ENCODE measurements around the gene DYSF.

DYSF gene

DNA sequence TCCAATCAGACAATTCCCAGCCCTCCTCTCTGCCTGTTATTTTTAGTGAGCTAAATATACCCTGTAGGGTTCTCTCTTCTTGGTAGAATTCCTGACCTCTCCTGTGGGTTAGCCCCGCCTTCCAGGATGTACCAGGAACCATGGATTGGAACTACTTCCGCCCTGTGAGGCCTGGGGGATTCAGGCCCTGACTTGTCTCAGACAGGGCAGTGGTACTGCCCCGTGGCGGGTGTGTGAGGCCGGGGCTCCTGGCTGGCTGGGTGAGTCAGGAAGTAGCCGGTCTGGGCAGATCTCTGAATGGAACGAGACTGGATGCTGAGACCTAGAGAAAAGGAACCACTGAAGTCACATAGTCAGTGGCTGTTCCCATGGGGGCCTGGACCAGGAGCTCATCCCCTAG is 50.5 kb downstream of the DYSF start:
- no peak for DNase-seq

DNA sequence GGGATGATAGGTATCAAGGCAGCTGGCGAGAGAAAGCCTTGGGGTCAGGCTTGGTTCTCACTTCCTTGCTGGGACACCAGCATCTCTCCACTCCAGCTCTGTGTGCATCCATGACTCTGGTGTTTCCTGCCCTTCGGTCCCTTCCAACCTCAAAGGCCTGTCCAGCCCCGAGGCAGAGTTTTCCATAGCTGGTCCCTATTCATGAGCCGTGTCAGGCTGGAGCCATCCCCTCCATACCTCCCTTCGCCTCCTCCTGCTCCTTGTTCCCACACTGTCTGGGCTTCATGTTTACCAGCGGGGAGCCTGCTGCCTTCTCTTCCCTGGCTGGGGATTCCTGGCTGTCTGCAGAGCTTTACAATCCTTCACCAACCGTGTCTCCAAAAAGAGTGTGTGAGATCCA is 51.2 kb downstream of the DYSF start:
- DNase-seq, result no peak

DNA sequence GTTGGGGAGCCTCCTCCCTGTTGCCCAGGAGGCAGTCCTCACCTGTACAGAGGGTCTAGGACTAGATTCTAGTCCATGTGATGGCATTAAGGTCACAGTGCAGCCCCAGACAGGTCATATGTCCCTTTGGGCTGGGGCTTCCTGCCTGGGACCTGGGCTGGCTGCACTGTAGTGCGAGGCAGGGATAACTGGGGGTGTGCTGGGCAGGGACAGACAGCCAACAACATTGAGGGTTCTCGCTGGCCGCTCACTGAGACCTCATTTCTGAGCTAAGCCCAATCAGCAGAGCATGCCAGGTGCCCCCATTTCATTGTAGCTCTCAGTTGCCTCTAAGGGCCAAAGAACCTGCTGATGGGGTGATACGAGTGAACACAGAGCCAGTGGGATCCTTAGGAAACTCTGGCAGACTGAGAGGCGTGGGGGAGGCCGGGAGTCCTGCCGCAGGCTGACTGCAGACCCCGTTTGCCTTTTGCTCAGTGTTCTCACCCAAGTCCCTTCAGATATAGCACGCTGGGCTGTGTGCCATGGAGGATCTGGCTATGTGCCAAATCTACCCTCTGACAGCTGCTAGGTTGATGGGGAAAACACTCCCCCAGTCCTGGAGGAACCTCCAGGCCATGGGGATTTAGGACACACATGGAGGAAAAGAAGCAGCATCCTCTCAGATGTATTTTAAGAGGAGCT is 51.9 kb downstream of the DYSF start:
- peak; percentile 3 for DNase-seq

DNA sequence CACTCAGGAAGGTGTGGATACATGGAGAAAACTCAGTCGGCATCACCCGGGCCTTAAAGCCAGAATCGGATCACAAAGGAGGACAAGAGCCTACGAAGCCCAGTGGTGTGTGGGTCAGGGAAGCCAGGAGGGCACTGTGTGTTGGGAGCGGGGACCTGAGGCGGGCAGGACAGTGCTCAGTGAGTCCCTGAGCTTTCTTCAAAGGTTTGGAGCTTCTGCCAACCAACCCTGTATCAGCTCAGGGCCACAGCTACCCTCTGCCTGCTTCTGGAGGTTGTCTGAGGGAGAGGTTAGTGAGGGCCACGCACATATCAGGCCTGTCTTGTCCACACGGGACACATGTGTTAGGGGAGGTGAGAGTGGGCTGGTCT is 52.4 kb downstream of the DYSF start:
- no peak for DNase-seq

DNA sequence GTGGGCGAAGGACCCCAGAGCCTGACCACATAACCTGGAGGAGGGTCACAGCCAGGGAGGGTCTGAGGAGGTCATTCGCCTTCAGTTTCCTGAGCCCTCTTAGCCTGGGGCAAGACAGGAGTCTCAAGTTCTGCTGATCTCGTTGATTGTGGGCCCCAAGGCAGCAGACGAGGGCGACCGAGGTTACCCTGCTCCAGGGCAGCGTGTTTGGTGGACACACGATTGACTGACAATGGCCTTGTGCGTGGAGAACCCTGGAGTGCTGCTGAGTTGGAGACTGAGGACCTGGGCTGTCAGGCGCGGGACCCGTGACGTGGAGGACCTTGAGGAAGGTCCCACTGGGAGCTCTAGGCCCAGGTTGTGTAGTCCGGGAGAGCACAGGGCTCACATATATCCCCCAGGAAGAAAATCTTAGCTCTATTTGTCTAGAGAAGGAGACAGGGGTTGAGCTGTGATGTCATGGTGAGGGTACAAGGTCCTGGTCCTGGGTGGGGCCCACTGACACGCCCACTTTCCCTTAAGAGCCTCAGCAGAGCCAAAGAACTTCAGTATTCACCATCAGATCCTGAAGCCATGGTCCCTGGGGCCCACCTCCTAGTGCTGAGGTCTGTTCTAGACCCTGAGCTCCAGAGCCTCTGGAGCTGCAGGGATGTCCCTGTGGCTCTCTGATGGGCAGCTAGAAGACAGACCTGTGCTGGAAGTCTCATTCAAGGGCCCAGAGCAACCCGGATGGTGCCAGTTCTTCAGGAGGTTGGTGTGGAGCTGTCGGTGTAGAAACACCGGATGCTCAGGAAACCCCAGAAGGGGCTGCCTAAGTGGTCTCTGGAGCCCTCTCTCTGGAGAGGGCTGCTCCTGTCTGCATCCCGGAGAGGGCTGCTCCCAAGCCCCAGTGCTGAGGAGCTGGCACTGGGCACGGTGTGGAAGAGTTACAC is 53.1 kb downstream of the DYSF start:
- no peak for DNase-seq

DNA sequence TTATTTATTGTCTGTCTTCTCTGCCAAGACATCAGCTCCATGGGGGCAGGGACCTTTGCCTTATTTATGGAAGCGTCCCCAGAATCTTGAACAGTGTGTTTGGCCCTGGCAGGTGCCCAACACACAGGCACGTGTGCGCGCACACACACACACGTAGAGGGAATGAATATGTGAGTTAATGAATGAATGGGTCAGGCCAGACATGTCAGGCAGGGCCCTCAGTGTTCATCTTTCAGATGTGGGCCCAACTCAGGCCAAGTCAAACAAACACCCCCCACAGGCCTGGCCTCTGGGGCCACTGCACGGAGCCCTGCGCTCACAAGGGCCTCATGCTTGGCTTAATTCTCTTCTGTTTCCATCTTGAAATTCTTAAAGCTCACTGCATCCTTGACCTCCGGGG is 54.1 kb downstream of the DYSF start:
- DNase-seq, result no peak

DNA sequence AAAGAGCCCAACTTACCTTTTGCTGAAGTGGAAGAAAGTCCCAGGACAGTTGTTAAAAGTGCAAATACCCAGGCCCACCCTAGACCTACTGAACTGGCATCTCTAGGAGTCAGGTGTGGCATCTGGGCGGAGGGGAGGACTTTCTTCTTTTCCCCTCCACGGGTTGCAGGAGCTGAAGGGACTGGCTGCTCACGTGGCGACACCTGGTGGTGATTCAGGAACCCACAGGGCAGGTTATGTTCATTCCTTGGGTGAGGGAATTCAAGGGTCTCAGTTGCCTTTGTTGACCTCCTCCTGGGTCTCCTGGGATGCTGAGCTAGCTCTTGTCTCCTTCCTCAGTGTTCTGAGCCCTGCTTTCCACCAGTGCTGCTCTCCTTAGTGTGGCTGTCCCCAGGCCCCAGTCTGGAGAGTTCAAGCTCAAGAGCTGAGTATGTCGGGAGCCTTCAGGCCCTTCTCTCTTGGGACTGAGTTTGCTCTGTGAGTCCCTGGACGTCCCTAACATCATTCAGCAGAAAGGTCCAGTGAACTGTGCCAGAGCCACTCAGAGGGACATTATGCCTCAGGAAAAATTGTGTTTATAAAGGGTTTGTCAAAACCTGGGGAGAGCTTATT is 56.9 kb downstream of the DYSF start:
- DNase-seq, result peak; percentile 58

DNA sequence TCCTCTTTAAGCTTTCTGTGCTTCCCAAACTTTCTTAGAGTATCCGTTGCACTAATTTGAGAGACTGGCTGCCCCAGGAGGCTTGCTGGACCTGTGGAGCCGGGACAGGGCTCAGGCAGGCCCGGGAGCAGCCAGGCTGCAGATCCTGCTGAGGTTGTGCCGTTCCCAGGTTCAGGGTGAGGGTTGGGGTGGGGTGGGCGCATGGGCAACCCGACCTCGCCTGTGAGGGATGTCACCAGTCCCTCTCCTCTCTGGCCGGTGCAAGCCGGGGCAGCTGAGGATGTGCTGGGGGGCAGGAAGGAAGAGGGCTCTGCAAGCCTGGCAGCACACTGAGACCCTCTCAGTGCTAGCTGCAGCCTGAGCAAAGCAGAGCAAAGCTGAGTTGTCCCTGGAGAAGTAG is 57.6 kb downstream of the DYSF start:
- DNase-seq, result no peak

DNA sequence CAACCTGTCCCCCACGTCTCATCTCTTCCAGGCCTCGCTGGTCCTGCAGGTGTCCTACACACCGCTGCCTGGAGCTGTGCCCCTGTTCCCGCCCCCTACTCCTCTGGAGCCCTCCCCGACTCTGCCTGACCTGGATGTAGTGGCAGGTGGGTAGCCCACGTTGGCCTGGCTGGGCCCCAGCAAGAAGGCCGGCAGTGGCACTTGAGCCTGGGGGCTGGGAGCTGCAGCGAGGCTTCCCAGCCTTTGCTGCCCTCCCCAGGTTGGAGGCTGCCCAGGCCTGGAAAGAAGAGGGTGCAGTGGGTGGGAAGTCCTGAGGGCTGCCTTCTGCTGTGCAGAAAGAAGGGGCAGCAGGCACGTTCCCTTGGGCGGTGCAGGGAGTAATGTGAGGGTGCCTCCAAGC is 58.4 kb downstream of the DYSF start:
- no peak for DNase-seq

DNA sequence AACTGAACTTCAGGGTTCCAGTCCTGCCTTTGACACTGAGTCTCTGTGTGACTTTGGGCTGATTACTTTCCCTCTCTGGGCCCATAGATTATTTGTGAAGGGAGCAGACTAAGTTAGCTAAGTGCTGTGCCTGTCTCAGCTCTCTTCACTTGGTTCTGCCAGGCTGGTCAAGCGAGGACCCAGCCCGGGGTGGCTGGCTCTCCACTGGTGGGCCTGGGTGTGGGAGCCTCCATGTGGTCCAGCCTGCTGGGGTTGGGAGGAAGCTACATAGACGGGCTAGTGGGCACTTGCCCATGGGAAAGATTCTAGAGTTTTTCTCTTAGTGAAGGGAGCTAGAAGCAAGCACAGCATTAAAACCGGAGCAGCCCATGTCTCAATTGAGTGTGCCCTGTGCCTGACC is 59.0 kb downstream of the DYSF start:
- DNase-seq, result no peak

DNA sequence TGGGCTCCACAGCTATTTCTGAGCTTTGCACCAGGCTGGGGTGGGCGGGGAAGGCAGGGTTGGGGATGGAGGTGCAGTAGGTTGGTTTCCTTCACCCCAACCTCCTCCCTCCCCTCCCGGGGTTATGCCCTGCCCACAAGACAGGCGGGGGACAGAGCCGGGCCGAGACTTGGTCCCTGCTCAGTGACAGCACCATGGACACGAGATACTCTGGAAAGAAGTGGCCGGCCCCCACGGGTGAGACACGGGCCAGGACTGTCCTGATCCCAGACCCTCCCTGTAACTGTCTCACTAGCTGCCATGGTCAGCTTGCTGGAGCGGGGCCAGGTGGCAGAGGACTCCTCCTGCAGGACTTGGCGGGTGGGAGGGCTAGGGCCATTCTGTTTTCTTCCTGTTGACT is 59.7 kb downstream of the DYSF start:
- no peak for DNase-seq

DNA sequence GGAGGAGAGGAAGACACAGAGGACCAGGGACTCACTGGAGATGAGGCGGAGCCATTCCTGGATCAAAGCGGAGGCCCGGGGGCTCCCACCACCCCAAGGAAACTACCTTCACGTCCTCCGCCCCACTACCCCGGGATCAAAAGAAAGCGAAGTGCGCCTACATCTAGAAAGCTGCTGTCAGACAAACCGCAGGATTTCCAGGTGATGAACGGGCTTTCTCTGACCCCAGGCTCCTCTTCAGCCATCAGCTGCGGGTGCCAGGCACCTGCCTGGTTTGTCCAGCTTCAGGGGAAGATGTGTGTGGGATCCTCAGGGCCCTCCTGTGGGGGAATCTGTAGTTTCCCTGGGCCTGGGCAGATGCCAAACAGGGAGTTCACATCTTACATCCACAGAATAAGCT is 60.4 kb downstream of the DYSF start:
- DNase-seq, result no peak

DNA sequence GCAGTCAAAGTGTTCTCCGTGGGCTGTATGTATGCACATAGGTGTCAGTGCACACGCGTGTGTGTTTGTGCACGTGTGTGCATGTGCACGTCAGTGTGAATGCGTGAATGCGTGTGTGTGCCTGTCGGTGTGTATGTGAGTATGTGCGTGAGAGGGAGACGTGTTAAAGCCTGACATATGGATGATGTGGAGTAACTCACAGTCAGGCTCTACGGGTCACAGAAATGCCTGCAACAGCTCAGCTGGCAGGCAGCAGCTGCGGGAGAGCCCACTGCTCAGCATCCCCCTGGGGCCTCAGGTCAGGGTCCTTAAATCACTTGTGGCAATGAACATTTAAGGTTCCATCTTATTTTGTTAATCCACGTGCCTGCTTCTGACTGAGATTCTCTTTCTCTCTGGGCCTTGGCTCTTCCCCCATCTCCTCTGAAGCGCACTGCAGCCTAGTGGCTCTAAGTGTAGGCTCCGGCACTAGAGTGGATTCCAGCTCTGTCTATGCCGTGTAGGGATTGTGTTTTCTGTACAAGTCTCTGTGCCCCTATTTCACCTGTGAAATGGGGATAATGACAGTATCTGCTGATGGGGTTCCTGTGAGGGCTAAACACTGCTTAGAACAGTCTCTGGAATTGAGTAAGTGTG is 63.0 kb downstream of the DYSF start:
- no peak for DNase-seq

DNA sequence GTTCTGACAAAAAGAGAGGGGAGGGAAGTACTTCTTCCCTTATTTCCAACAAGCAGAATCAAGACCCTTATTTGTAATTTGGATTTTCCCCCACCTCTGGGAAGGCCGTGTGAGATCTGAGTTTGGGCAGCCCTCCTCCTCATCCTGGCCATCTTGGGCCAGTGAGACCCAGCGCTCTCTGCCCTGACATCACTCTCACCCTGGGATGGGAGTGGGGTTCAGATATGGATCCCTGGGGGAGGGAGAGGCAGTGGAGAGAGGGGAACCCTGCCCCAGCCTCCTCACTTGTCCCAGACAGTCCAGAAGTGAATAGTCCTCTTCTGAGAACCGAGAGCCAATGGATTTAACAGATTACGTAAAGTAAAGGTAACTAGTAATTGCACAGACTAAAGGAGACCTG is 64.5 kb downstream of the DYSF start:
- DNase-seq, result no peak

DNA sequence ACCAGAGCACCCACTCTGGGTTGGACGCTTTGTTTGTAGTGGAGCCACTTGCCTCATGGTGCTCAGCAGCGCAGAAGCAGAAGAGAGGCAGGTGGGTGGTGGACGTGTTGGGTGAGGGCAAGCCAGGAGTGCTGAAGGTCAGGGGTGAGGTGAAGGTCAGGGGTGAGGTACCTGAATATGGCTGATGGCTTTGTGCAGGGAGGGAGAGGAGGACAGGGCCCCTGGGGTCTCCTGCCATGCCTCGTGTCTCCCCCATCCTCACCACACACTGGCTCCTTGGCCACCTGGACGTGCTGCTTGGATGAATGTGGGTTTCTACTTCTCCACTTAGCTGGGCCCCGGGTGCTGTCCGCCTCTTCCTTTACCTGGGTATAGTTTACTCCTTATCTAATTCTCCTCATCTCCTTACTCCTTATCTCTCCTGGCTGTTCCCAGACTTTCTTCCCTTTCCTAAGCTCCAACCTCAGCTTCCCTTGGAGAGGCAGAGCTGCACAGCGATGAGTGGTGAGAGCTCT is 68.1 kb downstream of the DYSF start:
- DNase-seq, result no peak

DNA sequence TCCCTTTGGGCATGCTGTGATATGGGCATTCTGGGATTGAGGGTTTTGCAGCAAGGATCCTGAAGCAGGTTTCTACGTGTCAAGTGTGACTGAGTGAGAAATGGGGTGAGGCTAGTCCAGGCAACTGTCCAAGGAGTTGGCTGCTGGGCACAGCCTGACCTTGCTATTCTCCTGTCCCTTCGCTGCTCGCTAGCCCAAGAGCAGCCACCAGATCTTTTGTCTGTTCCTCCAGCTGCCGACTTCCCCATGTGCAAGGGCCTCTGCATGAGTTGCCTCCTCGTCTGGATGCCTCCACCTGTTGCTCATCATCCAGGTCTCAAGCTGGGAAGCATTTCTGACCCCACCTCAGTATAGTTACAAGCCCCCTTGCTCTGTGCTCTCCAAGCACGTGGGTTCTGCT is 71.1 kb downstream of the DYSF start:
- no peak for DNase-seq

DNA sequence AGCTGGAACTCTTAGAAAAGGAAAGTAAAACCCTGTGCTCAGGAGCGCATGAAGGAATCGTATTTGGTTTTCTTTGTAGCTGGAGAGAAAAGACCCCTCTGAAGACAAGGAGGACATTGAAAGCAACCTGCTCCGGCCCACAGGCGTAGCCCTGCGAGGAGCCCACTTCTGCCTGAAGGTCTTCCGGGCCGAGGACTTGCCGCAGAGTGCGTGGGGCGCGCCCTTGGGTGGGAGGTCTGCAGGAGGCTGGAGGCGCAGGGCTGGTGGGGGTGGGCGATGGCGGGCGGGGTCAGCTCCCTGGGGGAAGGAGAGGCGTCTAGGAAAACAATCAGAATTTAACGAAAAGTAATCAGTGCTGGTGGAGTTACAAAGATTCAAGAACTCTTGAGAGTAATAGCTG is 72.8 kb downstream of the DYSF start:
- DNase-seq, result no peak

DNA sequence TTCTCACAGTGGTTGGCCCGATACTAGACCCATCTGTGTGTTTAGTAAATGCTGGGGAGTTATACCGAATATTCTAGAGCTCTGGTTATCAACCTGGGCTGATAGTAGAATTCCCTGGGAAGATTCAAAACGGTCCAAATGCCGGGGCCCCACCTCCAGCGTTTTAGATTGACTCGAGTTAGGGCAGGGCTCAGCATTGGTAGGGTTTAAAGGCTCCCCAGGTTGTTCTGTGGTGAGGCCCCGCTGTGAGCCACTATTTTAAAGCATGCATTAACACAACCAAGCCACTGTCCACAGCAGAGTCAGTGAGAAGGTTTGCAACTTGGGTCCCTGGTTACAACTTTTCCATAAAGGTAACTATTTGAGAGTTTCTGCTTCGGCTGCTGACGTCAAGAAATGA is 73.6 kb downstream of the DYSF start:
- DNase-seq, result no peak

DNA sequence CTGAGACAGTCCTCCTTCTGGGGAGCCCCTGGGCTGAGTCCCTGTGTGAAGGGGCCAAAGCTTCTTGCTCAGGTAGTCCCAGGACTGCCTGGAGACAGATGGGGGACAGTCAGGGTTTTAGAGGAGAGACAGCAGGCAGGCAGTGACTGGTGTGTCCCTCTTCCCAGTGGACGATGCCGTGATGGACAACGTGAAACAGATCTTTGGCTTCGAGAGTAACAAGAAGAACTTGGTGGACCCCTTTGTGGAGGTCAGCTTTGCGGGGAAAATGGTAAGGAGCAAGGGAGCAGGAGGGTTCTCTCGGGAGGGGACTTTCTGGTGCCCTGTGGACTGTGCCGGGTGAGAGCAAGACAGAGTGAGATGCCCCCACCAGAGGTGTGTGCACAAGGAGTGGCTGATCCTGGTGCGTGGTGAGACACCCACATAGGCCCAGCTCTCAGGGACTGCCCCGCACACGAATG is 74.8 kb downstream of the DYSF start:
- DNase-seq, result no peak

DNA sequence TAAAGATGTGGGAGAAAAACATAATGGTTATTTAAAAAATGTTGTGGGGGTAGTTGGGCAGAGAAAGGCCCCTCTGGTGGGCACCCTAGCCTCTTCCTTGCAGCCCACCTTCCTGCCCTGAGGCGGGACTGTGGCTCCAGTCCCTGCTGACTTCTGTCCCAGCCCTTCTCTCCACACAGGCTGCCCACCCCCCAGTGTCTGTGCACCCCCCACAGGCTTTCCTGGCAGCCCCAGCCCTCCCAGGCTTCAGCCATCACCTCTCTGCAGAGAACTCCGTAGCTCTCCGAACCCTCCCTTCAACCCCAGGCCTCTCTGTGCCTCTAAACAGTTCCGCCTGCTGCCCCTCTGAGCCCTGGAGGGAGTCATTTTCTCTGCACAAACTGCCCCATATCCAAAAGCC is 75.4 kb downstream of the DYSF start:
- no peak for DNase-seq

DNA sequence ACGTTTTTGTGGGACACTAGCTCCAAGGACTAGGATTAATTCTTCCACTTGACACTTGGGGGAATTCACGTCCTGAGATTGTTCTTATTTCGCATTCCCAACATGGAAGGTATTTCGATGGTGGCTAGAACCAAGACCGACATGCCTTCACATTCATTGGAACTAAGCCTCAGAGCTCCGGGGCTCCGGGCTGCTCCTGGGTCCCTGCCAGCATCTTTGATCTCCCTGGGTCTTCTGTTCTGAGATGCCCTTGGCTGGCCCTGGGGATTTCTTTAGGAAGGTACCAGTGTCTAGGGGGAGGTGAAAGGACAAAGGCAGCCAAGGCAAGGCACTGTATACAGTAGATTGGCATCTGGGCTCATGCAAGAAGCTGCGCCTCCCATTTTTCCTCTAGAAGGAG is 76.8 kb downstream of the DYSF start:
- DNase-seq, result no peak

DNA sequence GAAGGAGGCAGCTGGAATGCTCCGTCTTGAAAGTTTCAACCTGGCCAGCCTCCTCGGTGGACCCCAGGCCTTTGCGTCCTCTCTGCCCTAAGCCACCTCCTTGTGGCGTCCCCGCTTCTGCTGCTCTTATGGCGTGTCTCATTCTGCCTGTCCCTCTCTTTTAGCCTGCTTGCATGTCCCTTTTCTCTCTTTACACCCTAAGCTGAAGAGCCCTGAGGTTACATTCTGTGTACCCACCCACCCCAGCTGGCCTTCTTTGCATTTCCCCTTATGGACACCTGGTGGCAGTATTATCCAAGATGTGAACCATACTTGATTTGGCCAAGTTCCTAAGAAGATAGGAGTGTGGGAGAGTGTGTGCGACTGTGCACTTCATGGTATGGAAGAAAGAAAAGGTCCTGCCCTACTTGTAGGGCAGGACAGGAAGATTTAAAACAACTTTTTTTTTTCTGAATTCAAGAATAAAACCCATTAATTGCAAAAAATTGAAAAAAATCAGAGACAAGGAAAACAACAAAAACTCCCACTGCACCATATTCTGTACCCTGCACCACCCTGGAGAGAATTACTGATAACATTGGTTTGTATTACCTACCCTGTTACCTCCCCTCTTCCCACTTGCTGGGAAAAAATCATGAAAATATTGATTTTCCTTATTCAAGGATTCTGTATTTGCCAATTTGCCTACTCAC is 77.4 kb downstream of the DYSF start:
- DNase-seq, result peak; percentile 64
